GM12874 (cell line): ENCODE results near the gene MEGF11.
A peak's percentile ranks its signal among the peaks of the same experiment; 100 is the strongest.

ENCODE experiments used
- CTCF ChIP-seq: IDR thresholded peaks from 2 replicates; pipeline ENCODE4 v1.5.1; 2011; ENCODE audit warnings: low read depth, mild to moderate bottlenecking, control low read depth, low read length, moderate library complexity; ENCODE audit not compliant: insufficient read depth

The MEGF11 gene

DNA sequence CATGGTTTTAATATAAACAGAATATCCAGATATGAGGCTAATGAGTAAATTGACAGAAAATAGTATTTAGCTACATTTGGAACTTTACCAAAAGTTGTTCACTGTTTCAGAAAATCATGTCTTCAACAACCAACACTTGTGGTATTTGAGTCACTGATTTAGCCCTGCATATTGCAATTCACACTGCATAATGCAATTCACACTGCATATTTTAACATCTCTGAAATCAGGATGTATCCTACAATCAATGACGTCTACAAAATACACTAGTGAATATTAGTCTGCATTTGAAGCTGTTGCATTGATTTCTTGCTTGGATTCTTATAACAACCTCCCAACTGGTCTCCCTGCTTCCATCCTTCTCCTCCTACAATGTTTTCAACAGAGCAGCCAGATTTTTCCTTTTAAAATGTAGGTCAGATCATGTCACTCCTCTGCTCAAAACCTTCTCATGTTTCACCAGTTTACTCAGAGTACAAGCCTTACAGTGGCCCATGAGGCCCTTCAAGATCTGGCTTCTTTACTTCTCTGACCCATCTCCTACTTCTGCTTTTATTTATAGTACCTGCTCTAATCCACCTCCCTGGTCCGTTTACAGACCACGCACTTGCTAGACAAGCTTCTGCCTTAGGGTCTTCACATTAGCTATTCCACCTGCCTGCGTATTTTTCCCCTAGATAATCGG is 395.7 kb downstream of the MEGF11 start:
- TF ChIP-seq CTCF, result no peak

GRCh38 chr15:65856821-65857455 is 396.6 kb downstream of the MEGF11 start:
- TF ChIP-seq CTCF, result peak; percentile 79

DNA sequence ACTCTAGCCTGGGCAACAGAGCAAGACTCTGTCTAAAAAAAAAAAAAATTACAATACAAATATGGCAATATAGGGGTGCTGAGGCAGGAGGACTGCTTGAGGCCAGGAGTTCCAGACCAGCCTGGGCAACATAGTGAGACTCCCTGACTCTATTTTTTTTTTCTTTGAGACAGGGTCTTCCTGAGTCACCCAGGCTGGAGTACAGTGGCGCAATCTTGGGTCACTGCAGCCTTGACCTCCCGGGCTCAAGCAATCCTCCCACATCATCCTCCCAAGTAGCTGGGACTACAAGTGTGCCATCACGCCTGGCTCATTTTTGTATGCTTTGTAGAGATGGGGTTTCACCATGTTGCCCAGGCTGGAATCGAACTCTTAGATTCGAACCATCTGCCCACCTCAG is 401.6 kb downstream of the MEGF11 start:
- no peak for TF ChIP-seq CTCF

- TF ChIP-seq CTCF, result no peak
These were observed 405.6 kb downstream of the MEGF11 start for GRCh38 chr15:65847989-65848388.

DNA sequence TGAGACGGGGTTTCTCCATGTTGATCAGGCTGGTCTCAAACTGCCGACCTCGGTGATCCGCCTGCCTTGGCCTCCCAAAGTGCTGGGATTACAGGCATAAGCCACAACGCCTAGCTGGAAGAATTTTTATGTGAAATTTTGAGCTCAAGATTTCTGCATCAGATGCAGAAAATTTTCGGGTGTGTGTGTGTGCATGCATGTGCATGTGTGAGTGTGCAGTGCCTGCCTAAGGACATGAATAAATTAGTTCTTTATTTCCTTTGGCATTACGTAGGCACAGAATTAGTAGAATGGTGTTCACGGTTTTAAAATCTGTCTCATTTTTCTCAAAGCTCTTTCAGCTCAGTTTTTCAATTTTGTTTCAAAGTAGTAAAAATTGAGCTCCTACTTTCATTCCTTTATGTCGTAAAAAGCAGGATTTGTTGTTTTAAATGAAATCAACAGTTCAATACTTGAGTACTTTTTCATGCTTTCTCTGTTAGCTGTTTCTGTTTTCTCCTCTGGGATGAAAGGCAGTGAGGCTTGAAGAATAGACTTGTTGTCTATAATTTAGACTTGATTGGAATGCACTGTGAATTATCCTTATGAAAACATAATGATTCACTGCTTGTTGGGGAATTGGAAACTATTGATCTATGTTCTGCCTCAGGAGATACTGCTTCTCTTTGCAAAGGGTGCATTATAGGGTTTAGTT is 407.6 kb downstream of the MEGF11 start:
- TF ChIP-seq CTCF, result no peak
